ENCODE data around the gene PLPP3.

GRCh38 chr1:56447823-56448222 is 131.5 kb downstream of the PLPP3 start:
- TF ChIP-seq GATA2 (IDR thresholded peaks at IDR 0.05; ENCODE audit: low read depth, low read length): no peak
- no peak for TF ChIP-seq GATA3 (IDR thresholded peaks at IDR 0.05; ENCODE audit: low read depth, low read length)
